Gastroesophageal sphincter (tissue), 4 donors: ENCODE data around the gene TET2. TPM values are rescaled to one million over a fixed set of nuclear protein-coding genes. Genes with fewer than 3 reads are reported as not detected.

Experiments
- ATAC-seq: fragments of 150-250 bp; one replicate; pipeline ENCODE4 v1.9.1; 2016; ENCODE audit warnings: mild to moderate bottlenecking, moderate library complexity
- H3K27ac ChIP-seq, 4 donors: fragments of 200-600 bp; sonication (generic) in 3 of 4; 1 replicate in 3 of 4; 2 replicates in 1 of 4; pipeline ENCODE4 v1.5.1; 2016 to 2019
- H3K27me3 ChIP-seq: fragments of 200-600 bp; sonication (generic); one replicate; pipeline ENCODE4 v1.5.1; 2019
- H3K36me3 ChIP-seq, 2 donors: fragments of 200-600 bp; sonication (generic); one replicate each; pipeline ENCODE4 v1.5.1; 2019; ENCODE audit warnings: control low read depth in 1 of 2
- H3K4me1 ChIP-seq, 3 donors: fragments of 200-600 bp; sonication (generic); 1 replicate in 2 of 3; 2 replicates in 1 of 3; pipeline ENCODE4 v1.5.1; 2016 to 2019; ENCODE audit warnings: control low read depth in 2 of 3
- H3K4me3 ChIP-seq, 2 donors: fragments of 200-600 bp; sonication (generic); one replicate each; pipeline ENCODE4 v1.5.1; 2019; ENCODE audit warnings: mild to moderate bottlenecking in 1 of 2, moderate library complexity in 1 of 2
- H3K9me3 ChIP-seq, 3 donors: fragments of 200-600 bp; sonication (generic); one replicate each; pipeline ENCODE4 v1.5.1; 2017 to 2019; ENCODE audit warnings: control low read depth in 2 of 3
- EP300 ChIP-seq: sonication (generic); formaldehyde crosslinking; IDR thresholded peaks from one replicate; pipeline ENCODE4 v1.6.1; 2017; ENCODE audit warnings: antibody characterized with exemption, mild to moderate bottlenecking
- POLR2A ChIP-seq, 2 donors: fragments of 450-650 bp; IDR thresholded peaks; one replicate each; pipeline ENCODE4 v1.6.1; 2017; ENCODE audit warnings: antibody characterized with exemption in 2 of 2, mild to moderate bottlenecking in 2 of 2, moderate library complexity in 1 of 2
- POLR2AphosphoS5 ChIP-seq: sonication (generic); formaldehyde crosslinking; IDR thresholded peaks from one replicate; pipeline ENCODE4 v1.6.1; 2017; ENCODE audit warnings: antibody characterized with exemption
- WGBS, 2 donors: methylation state at CpG; one replicate each; pipeline ENCODE4 v1.1.5; 2018; ENCODE audit warnings: low coverage in 1 of 2; 5-methylcytosine and 5-hydroxymethylcytosine counted together
- total RNA-seq, 4 donors: library from RNA; depleted of rRNA; stranded (reverse); fragments of >200 nt; gene quantifications; one replicate each; pipeline ENCODE4 v1.1.0, GENCODE V29; 2016
- TF ChIP-seq, protein P1 (sequence below), 4 experiments: fragments of 200-600 bp in 2 of 4; fragments of 450-650 bp in 2 of 4; sonication (generic) in 1 of 4; IDR thresholded peaks; one replicate each; pipeline ENCODE4 v1.5.1; 2017 to 2019; ENCODE audit warnings: antibody characterized with exemption in 4 of 4, mild to moderate bottlenecking in 2 of 4, moderate library complexity in 2 of 4

Gene TET2
- total RNA-seq, 4 donors from 2014 or later: 22.5 to 37.7 (median 27.8) TPM

DNA sequence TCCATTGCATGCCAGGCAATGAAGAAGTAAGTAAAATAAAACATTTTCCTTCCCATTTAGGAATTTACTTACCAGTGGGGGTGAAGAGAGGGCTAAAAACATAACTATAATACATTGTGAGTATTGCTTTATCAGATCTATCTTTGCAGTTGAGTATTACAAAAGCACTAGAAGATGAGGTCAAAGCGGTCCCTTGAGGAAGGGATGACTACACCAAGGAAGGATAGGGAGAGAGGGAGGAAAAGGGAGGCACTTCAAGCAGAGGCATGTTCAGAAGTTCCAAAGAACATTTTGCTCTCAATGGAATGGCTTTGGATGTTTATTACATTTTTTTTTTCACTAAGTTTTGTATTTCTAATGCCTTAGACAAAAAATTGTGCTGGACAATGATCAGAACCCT lies 127.8 kb downstream of the TET2 start:
- Histone ChIP-seq H3K36me3 (peaks cover 0 to 58% of the 10 kb centered on the region in 2 donors), H3K27ac (peak overlapping the region in 1 of 4 donors; percentile 22), H3K27me3 (no peaks in the 10 kb centered on the region), H3K9me3 (no peaks in the 10 kb centered on the region), H3K4me3 (no peak overlapping the region), H3K4me1 (peaks cover 0 to 10% (median 0%) of the 10 kb centered on the region in 3 donors)
- WGBS, 2 donors: 76% methylated on average over 1 of the region's 1 CpG; no CpG with 5 or more reads in 1 of the 2 donors
- TF ChIP-seq EP300 (no peak), POLR2A (IDR thresholded peaks at IDR 0.05) (no peak), POLR2AphosphoS5 (no peak)
- TF ChIP-seq, protein P1, sequence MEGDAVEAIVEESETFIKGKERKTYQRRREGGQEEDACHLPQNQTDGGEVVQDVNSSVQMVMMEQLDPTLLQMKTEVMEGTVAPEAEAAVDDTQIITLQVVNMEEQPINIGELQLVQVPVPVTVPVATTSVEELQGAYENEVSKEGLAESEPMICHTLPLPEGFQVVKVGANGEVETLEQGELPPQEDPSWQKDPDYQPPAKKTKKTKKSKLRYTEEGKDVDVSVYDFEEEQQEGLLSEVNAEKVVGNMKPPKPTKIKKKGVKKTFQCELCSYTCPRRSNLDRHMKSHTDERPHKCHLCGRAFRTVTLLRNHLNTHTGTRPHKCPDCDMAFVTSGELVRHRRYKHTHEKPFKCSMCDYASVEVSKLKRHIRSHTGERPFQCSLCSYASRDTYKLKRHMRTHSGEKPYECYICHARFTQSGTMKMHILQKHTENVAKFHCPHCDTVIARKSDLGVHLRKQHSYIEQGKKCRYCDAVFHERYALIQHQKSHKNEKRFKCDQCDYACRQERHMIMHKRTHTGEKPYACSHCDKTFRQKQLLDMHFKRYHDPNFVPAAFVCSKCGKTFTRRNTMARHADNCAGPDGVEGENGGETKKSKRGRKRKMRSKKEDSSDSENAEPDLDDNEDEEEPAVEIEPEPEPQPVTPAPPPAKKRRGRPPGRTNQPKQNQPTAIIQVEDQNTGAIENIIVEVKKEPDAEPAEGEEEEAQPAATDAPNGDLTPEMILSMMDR (IDR thresholded peaks at IDR 0.05): no peak
- peak; percentile 78 for ATAC-seq

DNA sequence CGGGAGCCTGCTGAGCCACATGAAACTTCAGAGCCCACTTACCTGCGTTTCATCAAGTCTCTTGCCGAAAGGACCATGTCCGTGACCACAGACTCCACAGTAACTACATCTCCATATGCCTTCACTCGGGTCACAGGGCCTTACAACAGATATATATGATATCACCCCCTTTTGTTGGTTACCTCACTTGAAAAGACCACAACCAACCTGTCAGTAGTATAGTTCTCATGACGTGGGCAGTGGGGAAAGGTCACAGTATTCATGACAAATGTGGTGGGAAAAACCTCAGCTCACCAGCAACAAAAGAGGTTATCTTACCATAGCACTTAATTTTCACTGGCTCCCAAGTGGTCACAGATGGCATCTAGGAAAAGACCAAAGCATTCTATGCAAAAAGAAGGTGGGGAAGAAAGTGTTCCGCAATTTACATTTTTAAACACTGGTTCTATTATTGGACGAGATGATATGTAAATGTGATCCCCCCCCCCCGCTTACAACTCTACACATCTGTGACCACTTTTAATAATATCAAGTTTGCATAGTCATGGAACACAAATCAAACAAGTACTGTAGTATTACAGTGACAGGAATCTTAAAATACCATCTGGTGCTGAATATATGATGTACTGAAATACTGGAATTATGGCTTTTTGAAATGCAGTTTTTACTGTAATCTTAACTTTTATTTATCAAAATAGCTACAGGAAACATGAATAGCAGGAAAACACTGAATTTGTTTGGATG lies 129.9 kb downstream of the TET2 start:
- Histone ChIP-seq H3K27ac (no peak overlapping the region), H3K4me1 (peaks cover 0 to 22% (median 0%) of the 10 kb centered on the region in 3 donors), H3K27me3 (no peaks in the 10 kb centered on the region), H3K4me3 (no peak overlapping the region), H3K9me3 (no peaks in the 10 kb centered on the region), H3K36me3 (peaks cover 0 to 38% of the 10 kb centered on the region in 2 donors)
- no peak for ATAC-seq
- TF ChIP-seq, protein P1 (IDR thresholded peaks at IDR 0.05): no peak
- TF ChIP-seq POLR2A (IDR thresholded peaks at IDR 0.05): no peak
- no peak for TF ChIP-seq POLR2AphosphoS5
- no peak for TF ChIP-seq EP300
- 82 to 95% methylated on average over 4 to 9 of the region's 9 CpGs for WGBS, 2 donors

DNA sequence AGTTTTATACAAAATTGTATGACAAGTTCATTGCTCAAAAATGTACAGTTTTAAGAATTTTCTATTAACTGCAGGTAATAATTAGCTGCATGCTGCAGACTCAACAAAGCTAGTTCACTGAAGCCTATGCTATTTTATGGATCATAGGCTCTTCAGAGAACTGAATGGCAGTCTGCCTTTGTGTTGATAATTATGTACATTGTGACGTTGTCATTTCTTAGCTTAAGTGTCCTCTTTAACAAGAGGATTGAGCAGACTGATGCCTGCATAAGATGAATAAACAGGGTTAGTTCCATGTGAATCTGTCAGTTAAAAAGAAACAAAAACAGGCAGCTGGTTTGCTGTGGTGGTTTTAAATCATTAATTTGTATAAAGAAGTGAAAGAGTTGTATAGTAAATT lies 131.0 kb downstream of the TET2 start:
- Histone ChIP-seq H3K4me3 (no peak overlapping the region), H3K4me1 (peaks cover 0 to 22% (median 0%) of the 10 kb centered on the region in 3 donors), H3K27ac (no peak overlapping the region), H3K27me3 (no peaks in the 10 kb centered on the region), H3K9me3 (no peaks in the 10 kb centered on the region), H3K36me3 (peaks cover 0 to 26% of the 10 kb centered on the region in 2 donors)
- no peak for ATAC-seq
- TF ChIP-seq POLR2AphosphoS5 (no peak), POLR2A (IDR thresholded peaks at IDR 0.05) (no peak), EP300 (no peak)
- TF ChIP-seq, protein P1 (IDR thresholded peaks at IDR 0.05): no peak
- WGBS, 2 donors: 76 to 90% methylated on average over 1 of the region's 1 CpG

DNA sequence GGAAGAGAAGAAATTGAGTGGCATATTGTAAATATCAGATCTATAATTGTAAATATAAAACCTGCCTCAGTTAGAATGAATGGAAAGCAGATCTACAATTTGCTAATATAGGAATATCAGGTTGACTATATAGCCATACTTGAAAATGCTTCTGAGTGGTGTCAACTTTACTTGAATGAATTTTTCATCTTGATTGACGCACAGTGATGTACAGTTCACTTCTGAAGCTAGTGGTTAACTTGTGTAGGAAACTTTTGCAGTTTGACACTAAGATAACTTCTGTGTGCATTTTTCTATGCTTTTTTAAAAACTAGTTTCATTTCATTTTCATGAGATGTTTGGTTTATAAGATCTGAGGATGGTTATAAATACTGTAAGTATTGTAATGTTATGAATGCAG lies 132.6 kb downstream of the TET2 start:
- peaks cover 0 to 22% of the 10 kb centered on the region in 2 donors for H3K36me3 ChIP-seq
- 100% methylated on average over 1 of the region's 1 CpG for WGBS, 2 donors
- TF ChIP-seq POLR2AphosphoS5: no peak
- TF ChIP-seq EP300: no peak
- TF ChIP-seq, protein P1 (IDR thresholded peaks at IDR 0.05): no peak
- TF ChIP-seq POLR2A (IDR thresholded peaks at IDR 0.05): no peak
- H3K4me3 ChIP-seq: no peak overlapping the region
- H3K27ac ChIP-seq: no peak overlapping the region
- peaks cover 0 to 15% (median 0%) of the 10 kb centered on the region in 3 donors for H3K4me1 ChIP-seq
- no peaks in the 10 kb centered on the region for H3K27me3 ChIP-seq
- ATAC-seq: no peak
- no peaks in the 10 kb centered on the region for H3K9me3 ChIP-seq
